Kidney (tissue), 14 donors: ENCODE data around the gene CACTIN. TPM values are rescaled to one million over a fixed set of nuclear protein-coding genes. Genes with fewer than 3 reads are reported as not detected.

Experiments
- DNase-seq, 5 donors: peaks; one replicate each; pipeline ENCODE4 v3.0.0-alpha.2; 2013 to 2020
- FAIRE-seq: peaks from 2 replicates; lab custom pipeline; 2012; peaks lifted over from hg19 to GRCh38; lab: Jason Lieb, UNC
- H3K27ac ChIP-seq, 2 donors: one replicate each; pipeline ENCODE4 v1.7.0; 2013; ENCODE audit warnings: low read depth in 2 of 2, low read length in 2 of 2, inconsistent platforms in 1 of 2
- H3K27me3 ChIP-seq: one replicate; pipeline ENCODE4 v1.7.1; 2013; ENCODE audit warnings: low read length, inconsistent platforms; ENCODE audit not compliant: control insufficient read depth, insufficient read depth
- H3K36me3 ChIP-seq, 3 donors: one replicate each; pipeline versions ENCODE4 v1.7.0 to v1.7.1; 2013; ENCODE audit warnings: low read length in 3 of 3, control low read depth in 1 of 3, inconsistent platforms in 1 of 3; ENCODE audit not compliant: insufficient read depth in 3 of 3, control insufficient read depth in 2 of 3
- H3K4me1 ChIP-seq, 3 donors: one replicate each; pipeline versions ENCODE4 v1.7.0 to v1.7.1; 2013; ENCODE audit warnings: low read length in 3 of 3, inconsistent platforms in 1 of 3, low read depth in 1 of 3; ENCODE audit not compliant: control insufficient read depth in 2 of 3, insufficient read depth in 2 of 3
- H3K4me3 ChIP-seq, 3 donors: one replicate each; pipeline versions ENCODE4 v1.7.0 to v1.8.1; 2013; ENCODE audit warnings: low read length in 3 of 3, control low read depth in 1 of 3, inconsistent platforms in 1 of 3
- H3K9ac ChIP-seq, 3 donors: one replicate each; pipeline versions ENCODE4 v1.7.0 to v1.7.1; 2013; ENCODE audit warnings: low read length in 3 of 3, control low read depth in 1 of 3, inconsistent platforms in 1 of 3
- H3K9me3 ChIP-seq, 3 donors: one replicate each; pipeline versions ENCODE4 v1.7.0 to v1.7.1; 2013; ENCODE audit warnings: low read length in 3 of 3, control low read depth in 1 of 3, inconsistent platforms in 1 of 3; ENCODE audit not compliant: control insufficient read depth in 2 of 3, insufficient read depth in 1 of 3
- intact Hi-C: fragments of 100-400 bp; cut with DNase I; formaldehyde crosslinking; loops from one replicate; pipeline ENCODE4 v1.11.1; 2022
- polyA plus RNA-seq: library from polyadenylated mRNA; stranded (reverse); fragments of 350-450 nt; fragmentation: Illumina TruSeq; extraction: RNeasy Lipid Tissue Mini Kit (QIAGEN cat#74804); gene quantifications from one replicate; pipeline ENCODE4 v1.2.3, GENCODE V29; 2014; ENCODE audit warnings: low read depth, low replicate concordance; ENCODE audit not compliant: insufficient read depth
- total RNA-seq: library from RNA; stranded (reverse); fragmentation: NEBNext Ultra II Directional; extraction: Animal tissue kit (Norgen Biotek cat#: 25700); gene quantifications from one replicate; pipeline ENCODE4 v1.2.1, GENCODE V29; 2021
- TF ChIP-seq, protein P1 (sequence below): IDR thresholded peaks from 3 replicates; pipeline ENCODE4 v1.5.1; 2012; ENCODE audit warnings: mild to moderate bottlenecking, moderate library complexity, borderline replicate concordance; ENCODE audit not compliant: insufficient read depth; ENCODE audit errors: extremely low read depth
- donor health status: control.
- donor health status: control.
- donor health status: control.
- donor health status: control.
- donor health status: control.
- donor health status: DM: yes; HTN: yes; CAD: no.
- donor health status: Normal renal cell carcinoma (clear cell type).

The CACTIN gene
- total and polyA plus RNA-seq, 2 donors from 2014 or later, result 11.6 to 23.9 TPM

DNA sequence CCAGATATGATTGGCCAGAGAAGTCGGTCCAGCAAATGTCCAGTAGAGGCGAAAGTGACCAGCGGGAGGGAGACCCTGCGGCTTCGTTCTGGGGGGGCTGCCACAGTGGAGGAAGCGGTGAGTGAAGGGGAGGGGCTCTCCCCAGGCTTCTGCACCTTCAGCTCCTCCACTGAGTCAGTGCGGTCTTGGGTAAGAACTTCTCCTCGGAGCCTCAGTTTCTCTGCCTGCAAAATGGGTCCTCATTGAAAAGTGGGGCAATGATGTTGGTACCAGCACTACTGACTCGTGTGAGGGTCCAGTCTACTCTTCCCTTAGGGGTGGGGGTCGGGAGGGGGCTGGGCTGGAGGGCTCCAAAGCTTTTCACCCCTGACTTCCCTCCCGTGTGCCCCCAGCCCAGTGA, 37.2 kb downstream of the CACTIN start:
- no peak for DNase-seq
- no peak for FAIRE-seq
- no peak overlapping the region for H3K4me3 ChIP-seq
- no peak overlapping the region for H3K9ac ChIP-seq
- intact Hi-C loops, result no loop called here
- no peak overlapping the region for H3K27ac ChIP-seq
- H3K4me1 ChIP-seq, result no peaks in the 10 kb centered on the region
- H3K36me3 ChIP-seq, result no peaks in the 10 kb centered on the region
- no peaks in the 10 kb centered on the region for H3K9me3 ChIP-seq
- H3K27me3 ChIP-seq, result no peaks in the 10 kb centered on the region
- TF ChIP-seq, protein P1, sequence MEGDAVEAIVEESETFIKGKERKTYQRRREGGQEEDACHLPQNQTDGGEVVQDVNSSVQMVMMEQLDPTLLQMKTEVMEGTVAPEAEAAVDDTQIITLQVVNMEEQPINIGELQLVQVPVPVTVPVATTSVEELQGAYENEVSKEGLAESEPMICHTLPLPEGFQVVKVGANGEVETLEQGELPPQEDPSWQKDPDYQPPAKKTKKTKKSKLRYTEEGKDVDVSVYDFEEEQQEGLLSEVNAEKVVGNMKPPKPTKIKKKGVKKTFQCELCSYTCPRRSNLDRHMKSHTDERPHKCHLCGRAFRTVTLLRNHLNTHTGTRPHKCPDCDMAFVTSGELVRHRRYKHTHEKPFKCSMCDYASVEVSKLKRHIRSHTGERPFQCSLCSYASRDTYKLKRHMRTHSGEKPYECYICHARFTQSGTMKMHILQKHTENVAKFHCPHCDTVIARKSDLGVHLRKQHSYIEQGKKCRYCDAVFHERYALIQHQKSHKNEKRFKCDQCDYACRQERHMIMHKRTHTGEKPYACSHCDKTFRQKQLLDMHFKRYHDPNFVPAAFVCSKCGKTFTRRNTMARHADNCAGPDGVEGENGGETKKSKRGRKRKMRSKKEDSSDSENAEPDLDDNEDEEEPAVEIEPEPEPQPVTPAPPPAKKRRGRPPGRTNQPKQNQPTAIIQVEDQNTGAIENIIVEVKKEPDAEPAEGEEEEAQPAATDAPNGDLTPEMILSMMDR, result no peak

DNA sequence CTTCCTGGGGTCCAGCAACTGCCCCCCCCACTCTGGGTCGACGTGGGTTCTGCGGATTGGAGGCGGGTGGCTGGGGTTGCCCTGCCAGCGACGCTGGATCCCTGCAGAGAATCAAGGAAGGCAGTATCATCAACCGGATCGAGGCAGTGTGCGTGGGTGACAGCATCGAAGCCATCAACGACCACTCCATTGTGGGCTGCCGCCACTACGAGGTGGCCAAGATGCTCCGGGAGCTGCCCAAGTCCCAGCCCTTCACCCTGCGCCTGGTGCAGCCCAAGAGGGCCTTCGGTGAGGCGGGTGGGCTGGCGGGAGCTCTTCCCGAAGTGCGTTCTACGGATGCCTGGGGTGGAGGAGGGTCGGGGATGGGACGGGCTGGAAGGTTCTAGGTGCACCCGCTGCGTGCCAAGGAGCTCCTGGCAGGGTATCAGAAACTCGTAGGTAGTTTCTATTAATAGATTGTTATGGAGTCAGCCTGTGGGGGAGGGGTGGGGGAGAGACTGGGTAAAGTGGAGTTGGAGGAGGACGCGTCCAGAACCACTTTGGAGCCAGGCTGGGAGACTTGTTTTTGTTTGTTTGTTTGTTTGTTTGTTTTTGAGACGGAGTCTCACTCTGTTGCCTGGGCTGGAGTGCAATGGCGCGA, 39.8 kb downstream of the CACTIN start:
- intact Hi-C loops, result no loop called here
- Histone ChIP-seq H3K9me3 (no peaks in the 10 kb centered on the region), H3K36me3 (no peaks in the 10 kb centered on the region), H3K27me3 (no peaks in the 10 kb centered on the region), H3K9ac (no peak overlapping the region), H3K27ac (no peak overlapping the region), H3K4me3 (no peak overlapping the region), H3K4me1 (no peaks in the 10 kb centered on the region)
- TF ChIP-seq, protein P1, result no peak
- no peak for FAIRE-seq
- no peak for DNase-seq

DNA sequence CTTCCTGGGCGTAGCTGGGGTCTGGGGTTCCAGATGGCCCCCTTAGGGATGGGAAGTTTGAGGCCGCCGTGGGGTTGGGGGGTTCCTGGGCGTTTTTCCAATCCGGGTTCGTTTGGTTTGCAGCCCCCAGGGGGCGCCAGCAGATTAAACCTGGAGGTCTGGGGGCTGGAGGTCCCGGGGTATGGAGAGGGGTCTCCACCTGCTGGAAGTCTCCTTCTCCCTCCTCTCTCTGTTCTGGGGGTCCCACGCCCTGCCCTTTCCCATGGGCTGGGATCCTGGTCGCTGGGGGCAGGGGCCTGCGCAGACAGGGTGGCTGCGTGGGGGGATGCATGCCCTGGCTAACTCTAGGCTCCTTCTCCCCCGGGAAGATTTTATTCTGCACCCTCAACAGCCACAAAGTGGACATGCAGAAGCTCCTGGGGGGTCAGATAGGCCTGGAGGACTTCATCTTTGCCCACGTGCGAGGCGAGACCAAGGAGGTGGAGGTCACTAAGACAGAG, 40.4 kb downstream of the CACTIN start:
- H3K9ac ChIP-seq, result peak overlapping the region in 1 of 3 donors; percentile 34
- H3K4me1 ChIP-seq, result no peaks in the 10 kb centered on the region
- no peak for FAIRE-seq
- DNase-seq, result no peak
- no peaks in the 10 kb centered on the region for H3K36me3 ChIP-seq
- H3K4me3 ChIP-seq, result peak overlapping the region in 1 of 3 donors; percentile 49
- H3K27ac ChIP-seq, result peak overlapping the region in 1 of 2 donors; percentile 60
- no peaks in the 10 kb centered on the region for H3K9me3 ChIP-seq
- TF ChIP-seq, protein P1, result peak; percentile 33
- H3K27me3 ChIP-seq, result no peaks in the 10 kb centered on the region
- intact Hi-C loops, result no loop called here
